Measurements from ENCODE around the gene PRR15L. TPM values are rescaled to one million over a fixed set of nuclear protein-coding genes. Genes with fewer than 3 reads are reported as not detected.
"Not testable (repeated sequence)": the region's sequence is repeated elsewhere in the genome, so short reads cannot be mapped to it uniquely, and the experiment has no call there.

The PRR15L gene
- total and polyA plus RNA-seq, 11 donors, result 0.04 to 2.7 TPM; not detected in 9

DNA sequence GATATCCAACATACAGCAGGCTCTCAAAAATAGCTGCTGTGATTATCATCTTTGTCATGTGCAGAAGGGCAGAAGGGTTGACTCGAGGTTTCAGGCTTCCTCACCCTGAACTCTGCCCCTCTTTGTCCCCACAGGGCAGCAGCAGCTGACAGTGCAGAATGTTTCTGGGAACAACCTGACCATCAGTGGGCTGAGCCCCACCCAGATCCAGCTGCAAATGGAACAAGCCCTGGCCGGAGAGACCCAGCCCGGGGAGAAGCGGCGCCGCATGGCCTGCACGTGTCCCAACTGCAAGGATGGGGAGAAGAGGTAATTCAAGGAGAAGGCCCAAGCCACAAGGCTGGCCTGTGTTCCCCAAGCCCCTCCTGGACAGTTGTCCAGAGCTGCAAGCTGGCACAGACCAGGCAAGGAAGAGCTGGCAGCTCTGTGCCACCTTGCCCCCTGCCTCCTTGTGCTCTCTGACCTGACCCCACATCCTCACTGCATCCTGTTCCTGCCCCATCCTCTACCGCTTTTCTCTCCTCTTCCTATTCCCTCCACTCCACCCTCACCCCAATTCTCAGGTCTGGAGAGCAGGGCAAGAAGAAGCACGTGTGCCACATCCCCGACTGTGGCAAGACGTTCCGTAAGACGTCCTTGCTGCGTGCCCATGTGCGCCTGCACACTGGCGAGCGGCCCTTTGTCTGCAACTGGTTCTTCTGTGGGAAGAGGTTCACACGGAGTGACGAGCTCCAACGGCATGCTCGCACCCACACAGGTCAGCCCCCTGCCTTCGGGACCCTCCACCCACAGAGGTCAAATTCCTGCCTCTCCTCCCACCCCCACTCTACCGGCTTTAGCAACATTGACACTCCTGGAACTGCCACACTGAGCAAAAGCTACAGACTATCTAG is 32.7 kb downstream of the PRR15L start:
- peaks cover 0 to 89% (median 82%) of the 10 kb centered on the region in 9 donors for H3K36me3 ChIP-seq
- peaks cover 0 to 16% (median 2%) of the 10 kb centered on the region in 12 donors for H3K4me1 ChIP-seq
- intact Hi-C loops (cut with DNase I), result no loop called here
- WGBS, 4 donors, result 85 to 89% (median 89%) methylated on average over 18 to 23 of the region's 23 CpGs
- no peak for DNase-seq
- H3K9me3 ChIP-seq, result no peaks in the 10 kb centered on the region
- H3K4me3 ChIP-seq, result no peak overlapping the region
- H3K27ac ChIP-seq, result no peak overlapping the region
- no peak for ATAC-seq
- TF ChIP-seq, protein P1, sequence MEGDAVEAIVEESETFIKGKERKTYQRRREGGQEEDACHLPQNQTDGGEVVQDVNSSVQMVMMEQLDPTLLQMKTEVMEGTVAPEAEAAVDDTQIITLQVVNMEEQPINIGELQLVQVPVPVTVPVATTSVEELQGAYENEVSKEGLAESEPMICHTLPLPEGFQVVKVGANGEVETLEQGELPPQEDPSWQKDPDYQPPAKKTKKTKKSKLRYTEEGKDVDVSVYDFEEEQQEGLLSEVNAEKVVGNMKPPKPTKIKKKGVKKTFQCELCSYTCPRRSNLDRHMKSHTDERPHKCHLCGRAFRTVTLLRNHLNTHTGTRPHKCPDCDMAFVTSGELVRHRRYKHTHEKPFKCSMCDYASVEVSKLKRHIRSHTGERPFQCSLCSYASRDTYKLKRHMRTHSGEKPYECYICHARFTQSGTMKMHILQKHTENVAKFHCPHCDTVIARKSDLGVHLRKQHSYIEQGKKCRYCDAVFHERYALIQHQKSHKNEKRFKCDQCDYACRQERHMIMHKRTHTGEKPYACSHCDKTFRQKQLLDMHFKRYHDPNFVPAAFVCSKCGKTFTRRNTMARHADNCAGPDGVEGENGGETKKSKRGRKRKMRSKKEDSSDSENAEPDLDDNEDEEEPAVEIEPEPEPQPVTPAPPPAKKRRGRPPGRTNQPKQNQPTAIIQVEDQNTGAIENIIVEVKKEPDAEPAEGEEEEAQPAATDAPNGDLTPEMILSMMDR (IDR thresholded peaks at IDR 0.05), result no peak
- no peak for TF ChIP-seq POLR2A (IDR thresholded peaks at IDR 0.05)
- H3K27me3 ChIP-seq, result no peaks in the 10 kb centered on the region

DNA sequence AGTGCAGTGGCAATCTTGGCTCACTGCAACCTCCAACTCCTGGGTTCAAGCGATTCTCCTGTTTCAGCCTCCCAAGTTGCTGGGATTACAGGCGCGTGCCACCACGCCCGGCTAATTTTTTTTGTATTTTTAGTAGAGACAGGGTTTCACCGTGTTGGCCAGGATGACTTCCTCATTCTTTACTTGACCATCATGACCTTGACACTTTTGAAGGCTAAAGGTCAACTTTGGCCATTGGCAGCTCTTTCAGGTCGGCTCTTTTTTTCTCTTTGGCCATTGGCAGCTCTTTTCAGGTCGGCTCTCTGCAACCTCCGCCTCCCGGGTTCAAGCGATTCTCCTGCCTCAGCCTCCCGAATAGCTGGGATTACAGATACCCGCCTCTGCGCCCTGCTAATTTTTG is 37.8 kb downstream of the PRR15L start:
- Histone ChIP-seq H3K4me1 (peaks cover 0 to 30% (median 15%) of the 10 kb centered on the region in 12 donors), H3K36me3 (peaks cover 0 to 67% (median 48%) of the 10 kb centered on the region in 9 donors)
- intact Hi-C loops (cut with DNase I); DNase-seq; ATAC-seq; H3K27me3 ChIP-seq; H3K27ac ChIP-seq; H3K9me3 ChIP-seq; H3K4me3 ChIP-seq: not testable (repeated sequence)
- 94 to 98% (median 96%) methylated on average over 14 of the region's 14 CpGs for WGBS, 4 donors

- ATAC-seq, result no peak
- H3K36me3 ChIP-seq, result peaks cover 0 to 58% (median 39%) of the 10 kb centered on the region in 9 donors
Measured at GRCh38 chr17:47918991-47919390, 38.7 kb downstream of the PRR15L start.

GRCh38 chr17:47918006-47918405 is 39.7 kb downstream of the PRR15L start:
- ATAC-seq, result no peak
- 53 to 59% (median 56%) methylated on average over 2 of the region's 2 CpGs for WGBS, 4 donors
- peaks cover 0 to 48% (median 29%) of the 10 kb centered on the region in 9 donors for H3K36me3 ChIP-seq

More at GRCh38 chr17:47918991-47919390, 38.7 kb downstream of the PRR15L start:
- no peak for DNase-seq
- no peaks in the 10 kb centered on the region for H3K9me3 ChIP-seq
- no peak overlapping the region for H3K4me3 ChIP-seq
- intact Hi-C loops (cut with DNase I), result no loop called here
- no peaks in the 10 kb centered on the region for H3K27me3 ChIP-seq
- no peak overlapping the region for H3K27ac ChIP-seq
- TF ChIP-seq, protein P1 (IDR thresholded peaks at IDR 0.05), result no peak
- no peak for TF ChIP-seq POLR2A (IDR thresholded peaks at IDR 0.05)
- H3K4me1 ChIP-seq, result peaks cover 0 to 38% (median 20%) of the 10 kb centered on the region in 12 donors
- WGBS, 4 donors, result 90 to 96% (median 95%) methylated on average over 2 of the region's 2 CpGs

More at GRCh38 chr17:47918006-47918405, 39.7 kb downstream of the PRR15L start:
- TF ChIP-seq, protein P1 (IDR thresholded peaks at IDR 0.05), result no peak
- no peak for TF ChIP-seq POLR2A (IDR thresholded peaks at IDR 0.05)
- intact Hi-C loops (cut with DNase I), result no loop called here
- DNase-seq, result no peak
- Histone ChIP-seq H3K9me3 (no peaks in the 10 kb centered on the region), H3K4me3 (no peak overlapping the region), H3K27ac (no peak overlapping the region), H3K27me3 (no peaks in the 10 kb centered on the region), H3K4me1 (peaks cover 0 to 41% (median 21%) of the 10 kb centered on the region in 12 donors)

Measured in heart left ventricle (tissue), 16 donors.